HG02973 (cell line): ENCODE data around the gene TFAP2D.

Experiments used
- ATAC-seq: cut with Tn5 transposase; IDR thresholded peaks from one replicate; pipeline ENCODE4 v1.9.1; 2021; ENCODE audit warnings: moderate library complexity; ENCODE audit not compliant: unreplicated experiment

The TFAP2D gene

DNA sequence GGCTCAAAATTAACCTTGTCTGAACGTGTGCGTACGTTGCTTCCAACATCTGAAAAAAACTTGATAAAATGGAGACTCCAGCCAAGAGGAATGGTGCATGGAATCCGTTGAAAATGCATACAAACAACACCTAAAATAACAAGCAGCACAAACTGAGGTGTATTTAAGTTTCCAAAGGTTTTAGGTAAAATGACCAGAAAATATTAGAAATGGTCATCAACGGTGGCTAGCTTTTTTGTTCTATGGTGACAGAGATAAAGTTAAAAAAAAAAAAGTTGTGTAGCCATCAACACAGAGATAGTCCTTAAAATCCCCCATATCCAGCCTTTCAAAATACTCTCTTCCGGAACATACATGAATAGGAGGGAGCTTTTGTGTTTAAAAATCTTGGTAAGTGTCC is 104.7 kb downstream of the TFAP2D start:
- ATAC-seq: no peak

DNA sequence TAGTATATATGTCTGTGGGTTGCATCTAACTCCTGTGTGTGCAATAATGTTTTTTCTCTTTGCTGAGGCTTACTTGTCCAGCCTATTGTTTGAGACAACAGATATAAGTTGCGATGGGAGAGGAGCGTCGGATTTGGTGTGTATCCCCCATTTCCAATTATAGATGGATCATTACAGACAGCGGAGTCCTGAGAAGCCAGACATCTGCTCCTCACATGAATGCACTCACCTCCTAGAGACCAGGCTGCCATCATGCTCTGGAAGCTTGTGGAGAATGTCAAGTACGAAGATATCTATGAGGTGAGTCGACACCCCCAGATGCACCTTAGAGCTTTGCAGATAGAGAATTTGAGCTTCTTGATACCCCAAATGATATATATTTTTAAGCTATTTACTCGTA is 105.3 kb downstream of the TFAP2D start, which contains the start of gene TFAP2B:
TSS of gene TFAP2B (plus strand) at position 199 of the 400 bp plus-strand sequence. CDS start at position 220, 21 bp downstream.
- no peak for ATAC-seq

DNA sequence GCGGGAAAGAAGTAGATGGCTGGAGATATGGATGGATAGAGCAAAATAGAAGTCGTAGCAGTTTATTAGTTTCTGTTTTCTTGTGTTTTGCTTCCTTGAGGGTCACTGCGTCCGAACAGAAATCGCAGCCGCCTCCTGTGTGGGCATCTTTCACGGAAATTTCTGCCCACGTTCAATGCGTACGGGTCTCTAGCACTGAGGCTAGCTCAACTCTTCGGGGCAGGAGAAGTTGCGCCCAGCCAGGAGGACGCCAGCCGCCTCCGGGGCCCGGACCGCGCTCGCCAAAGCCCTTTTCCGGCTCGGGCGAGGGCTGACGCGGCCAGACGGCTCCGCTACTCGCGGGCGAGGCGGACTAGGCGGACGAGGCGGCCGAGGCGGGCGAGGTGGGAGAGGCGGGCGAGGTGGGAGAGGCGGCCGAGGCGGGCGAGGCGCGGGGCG is 106.2 kb downstream of the TFAP2D start:
- no peak for ATAC-seq

- ATAC-seq: no peak
These were observed 106.9 kb downstream of the TFAP2D start for GRCh38 chr6:50819904-50820868.

DNA sequence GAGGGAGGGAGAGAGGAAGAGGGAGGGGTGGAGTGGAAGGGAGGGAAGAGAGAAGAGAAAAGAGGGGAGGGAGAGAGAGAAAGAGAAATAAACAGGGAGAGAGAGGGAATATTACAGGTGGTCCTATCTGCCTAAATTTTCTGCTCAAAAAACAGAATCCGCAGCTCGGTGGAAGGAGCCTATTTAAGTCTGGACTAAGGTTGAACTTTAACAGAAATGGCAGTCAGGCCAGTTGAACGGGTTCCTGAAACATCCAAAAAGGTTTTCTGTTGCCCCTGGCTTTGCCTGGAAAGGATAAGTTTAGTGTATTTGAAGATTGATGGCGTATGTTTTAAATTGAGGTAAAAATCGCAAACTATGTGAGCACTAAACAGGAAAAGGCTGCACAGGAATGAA is 107.5 kb downstream of the TFAP2D start:
- no peak for ATAC-seq

GRCh38 chr6:50821441-50822077 is 108.2 kb downstream of the TFAP2D start:
- ATAC-seq: no peak

- ATAC-seq: no peak
These were observed 108.8 kb downstream of the TFAP2D start for GRCh38 chr6:50822078-50822476.
